Neural progenitor cell (in vitro differentiated cells): ENCODE data around the gene YTHDC1. TPM values are rescaled to one million over a fixed set of nuclear protein-coding genes. Genes with fewer than 3 reads are reported as not detected.

Source experiments
- DNase-seq: peaks from one replicate; pipeline ENCODE4 v3.0.0-alpha.2; 2016; ENCODE audit warnings: low spot score
- H2AFZ ChIP-seq: fragments of 200-600 bp; sonication (generic); replicated peaks from 2 replicates; pipeline ENCODE4 v1.6.1; 2016; ENCODE audit warnings: antibody characterized with exemption
- H3F3A ChIP-seq: fragments of 200-600 bp; sonication (generic); 2 replicates; pipeline ENCODE4 v1.6.1; 2016; ENCODE audit warnings: antibody characterized with exemption, low read depth
- H3K27ac ChIP-seq: fragments of 200-600 bp; sonication (generic); 2 replicates; pipeline ENCODE4 v1.5.1; 2016; ENCODE audit warnings: mild to moderate bottlenecking
- H3K27me3 ChIP-seq: fragments of 200-600 bp; sonication (generic); 2 replicates; pipeline ENCODE4 v1.6.1; 2016; ENCODE audit warnings: mild to moderate bottlenecking, moderate library complexity
- H3K36me3 ChIP-seq: fragments of 200-600 bp; sonication (generic); 2 replicates; pipeline ENCODE4 v1.5.1; 2016
- H3K4me1 ChIP-seq: fragments of 200-600 bp; sonication (generic); 2 replicates; pipeline ENCODE4 v1.6.1; 2016; ENCODE audit warnings: mixed run types
- H3K4me2 ChIP-seq: fragments of 200-600 bp; sonication (generic); 2 replicates; pipeline ENCODE4 v1.6.1; 2016
- H3K4me3 ChIP-seq: fragments of 200-600 bp; sonication (generic); 2 replicates; pipeline ENCODE4 v1.5.1; 2016
- H3K79me2 ChIP-seq: fragments of 200-600 bp; sonication (generic); 2 replicates; pipeline ENCODE4 v1.6.1; 2016; ENCODE audit warnings: low read depth
- H3K9ac ChIP-seq: fragments of 200-600 bp; sonication (generic); 2 replicates; pipeline ENCODE4 v1.6.1; 2016
- H3K9me3 ChIP-seq: fragments of 200-600 bp; sonication (generic); 2 replicates; pipeline ENCODE4 v1.5.1; 2016; ENCODE audit warnings: low read depth
- H4K20me1 ChIP-seq: fragments of 200-600 bp; sonication (generic); 2 replicates; pipeline ENCODE4 v1.6.1; 2016; ENCODE audit warnings: low read depth
- H3K27ac Mint-ChIP-seq: 3 replicates; pipeline ENCODE4 v1.8.0; 2021; ENCODE audit warnings: mixed read lengths
- H3K27me3 Mint-ChIP-seq: 2 replicates; pipeline ENCODE4 v1.8.0; 2022; ENCODE audit warnings: low read depth, mild to moderate bottlenecking, inconsistent platforms, moderate library complexity, mixed read lengths; ENCODE audit not compliant: insufficient read depth
- H3K36me3 Mint-ChIP-seq: 3 replicates; pipeline ENCODE4 v1.8.0; 2021; ENCODE audit warnings: mixed read lengths
- H3K4me1 Mint-ChIP-seq: 3 replicates; pipeline ENCODE4 v1.8.0; 2021; ENCODE audit warnings: mixed read lengths
- H3K4me3 Mint-ChIP-seq: 3 replicates; pipeline ENCODE4 v1.8.0; 2021; ENCODE audit warnings: mild to moderate bottlenecking, moderate library complexity, mixed read lengths
- H3K9me3 Mint-ChIP-seq: 3 replicates; pipeline ENCODE4 v1.8.0; 2020; ENCODE audit warnings: mixed read lengths
- EZH2 ChIP-seq: fragments of 200-600 bp; sonication (generic); IDR thresholded peaks from 2 replicates; pipeline ENCODE4 v1.6.1; 2017; ENCODE audit warnings: antibody characterized with exemption, mild to moderate bottlenecking, moderate library complexity
- EZH2phosphoT487 ChIP-seq: fragments of 200-600 bp; sonication (generic); IDR thresholded peaks from 2 replicates; pipeline ENCODE4 v1.6.1; 2017; ENCODE audit warnings: antibody characterized with exemption
- total RNA-seq: library from RNA; depleted of rRNA; stranded (reverse); fragments of >200 nt; gene quantifications from 2 replicates; pipeline ENCODE4 v1.2.3, GENCODE V29; 2015; ENCODE audit warnings: low replicate concordance
- TF ChIP-seq, protein P1 (sequence below): fragments of 200-600 bp; sonication (generic); IDR thresholded peaks from 2 replicates; pipeline ENCODE4 v1.5.1; 2017; ENCODE audit warnings: antibody characterized with exemption, mild to moderate bottlenecking

The YTHDC1 gene
- total RNA-seq, 1 donor from 2014 or later: 108 TPM

DNA sequence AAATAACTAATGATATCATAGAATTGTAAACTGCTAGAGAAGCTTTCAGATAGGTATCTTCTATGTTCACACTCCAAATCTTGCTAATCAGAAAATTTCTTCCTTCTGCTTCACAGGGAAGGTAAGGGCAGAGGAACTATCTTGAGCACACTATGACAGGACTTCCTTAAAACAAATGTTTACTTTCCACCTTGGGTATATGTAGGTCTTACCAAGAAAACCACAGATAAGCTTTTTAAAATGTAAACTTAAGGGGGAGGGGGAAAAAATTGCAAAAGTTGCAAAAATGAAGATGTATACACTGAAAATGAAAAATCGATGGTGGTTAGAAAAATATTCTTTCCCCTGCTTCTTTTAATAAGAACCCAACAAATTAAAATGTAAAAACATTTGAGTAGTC lies 30.9 kb downstream of the YTHDC1 start:
- no peak overlapping the region for H3K4me3 Mint-ChIP-seq
- Histone ChIP-seq H3K27ac (no peak overlapping the region), H4K20me1 (peaks cover 4% of the 10 kb centered on the region), H3K36me3 (peaks cover 69% of the 10 kb centered on the region), H3K9ac (no peak overlapping the region), H3K79me2 (peaks cover 5% of the 10 kb centered on the region), H3F3A (no peaks in the 10 kb centered on the region), H2AFZ (no peak overlapping the region), H3K9me3 (no peaks in the 10 kb centered on the region), H3K4me3 (no peak overlapping the region), H3K4me2 (no peak overlapping the region), H3K27me3 (no peaks in the 10 kb centered on the region), H3K4me1 (no peaks in the 10 kb centered on the region)
- no peak for DNase-seq
- no peak for TF ChIP-seq EZH2phosphoT487
- TF ChIP-seq, protein P1, sequence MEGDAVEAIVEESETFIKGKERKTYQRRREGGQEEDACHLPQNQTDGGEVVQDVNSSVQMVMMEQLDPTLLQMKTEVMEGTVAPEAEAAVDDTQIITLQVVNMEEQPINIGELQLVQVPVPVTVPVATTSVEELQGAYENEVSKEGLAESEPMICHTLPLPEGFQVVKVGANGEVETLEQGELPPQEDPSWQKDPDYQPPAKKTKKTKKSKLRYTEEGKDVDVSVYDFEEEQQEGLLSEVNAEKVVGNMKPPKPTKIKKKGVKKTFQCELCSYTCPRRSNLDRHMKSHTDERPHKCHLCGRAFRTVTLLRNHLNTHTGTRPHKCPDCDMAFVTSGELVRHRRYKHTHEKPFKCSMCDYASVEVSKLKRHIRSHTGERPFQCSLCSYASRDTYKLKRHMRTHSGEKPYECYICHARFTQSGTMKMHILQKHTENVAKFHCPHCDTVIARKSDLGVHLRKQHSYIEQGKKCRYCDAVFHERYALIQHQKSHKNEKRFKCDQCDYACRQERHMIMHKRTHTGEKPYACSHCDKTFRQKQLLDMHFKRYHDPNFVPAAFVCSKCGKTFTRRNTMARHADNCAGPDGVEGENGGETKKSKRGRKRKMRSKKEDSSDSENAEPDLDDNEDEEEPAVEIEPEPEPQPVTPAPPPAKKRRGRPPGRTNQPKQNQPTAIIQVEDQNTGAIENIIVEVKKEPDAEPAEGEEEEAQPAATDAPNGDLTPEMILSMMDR: no peak
- no peak for TF ChIP-seq EZH2
- peaks cover 27% of the 10 kb centered on the region for H3K36me3 Mint-ChIP-seq
- H3K4me1 Mint-ChIP-seq: no peaks in the 10 kb centered on the region
- no peak overlapping the region for H3K27ac Mint-ChIP-seq
- peaks cover 2% of the 10 kb centered on the region for H3K27me3 Mint-ChIP-seq
- H3K9me3 Mint-ChIP-seq: no peaks in the 10 kb centered on the region

DNA sequence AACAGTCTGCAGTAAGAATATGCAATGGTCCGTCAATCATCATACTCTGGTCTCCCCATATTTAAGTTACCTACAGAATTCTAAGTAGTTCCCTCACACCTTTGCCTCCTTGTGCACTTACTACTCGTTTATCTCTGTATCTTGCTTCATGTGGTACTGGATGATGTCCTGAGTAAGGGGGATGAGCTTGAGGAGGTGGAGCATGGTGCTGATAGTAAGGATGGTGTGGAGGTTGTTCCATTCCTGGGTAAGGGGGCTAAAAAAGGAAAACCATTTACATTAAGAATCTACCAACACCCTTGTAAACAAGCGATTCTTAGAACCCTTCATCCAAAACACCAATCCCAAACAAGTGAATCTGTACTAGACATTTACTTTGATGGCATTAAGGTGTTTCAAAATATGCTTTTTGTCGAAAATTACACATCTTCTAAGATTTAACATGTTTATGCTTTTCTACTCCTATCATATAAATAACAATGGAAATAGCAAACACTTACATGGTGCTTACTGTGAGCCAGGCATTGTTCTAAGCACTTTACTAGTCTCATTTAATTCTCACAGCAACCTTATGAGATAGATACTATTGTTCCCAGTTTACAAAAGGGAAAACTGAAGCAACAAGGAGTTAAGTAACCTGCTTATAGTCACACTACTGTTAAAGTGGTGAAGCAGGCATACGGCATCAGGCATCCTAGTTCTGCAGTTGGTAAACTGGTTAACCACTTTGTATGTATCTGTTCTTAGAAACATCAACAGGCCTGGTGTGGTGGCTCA lies 33.5 kb downstream of the YTHDC1 start:
- no peaks in the 10 kb centered on the region for H3K9me3 Mint-ChIP-seq
- Histone ChIP-seq H3K4me3 (no peak overlapping the region), H2AFZ (no peak overlapping the region), H3K4me1 (no peaks in the 10 kb centered on the region), H3K79me2 (no peaks in the 10 kb centered on the region), H4K20me1 (peaks cover 5% of the 10 kb centered on the region), H3K27me3 (no peaks in the 10 kb centered on the region), H3K27ac (no peak overlapping the region), H3K9me3 (no peaks in the 10 kb centered on the region), H3K9ac (no peak overlapping the region), H3F3A (peaks cover 11% of the 10 kb centered on the region), H3K4me2 (no peak overlapping the region), H3K36me3 (peaks cover 70% of the 10 kb centered on the region)
- H3K36me3 Mint-ChIP-seq: peaks cover 29% of the 10 kb centered on the region
- H3K4me3 Mint-ChIP-seq: no peak overlapping the region
- DNase-seq: no peak
- TF ChIP-seq, protein P1: no peak
- TF ChIP-seq EZH2 (no peak), EZH2phosphoT487 (no peak)
- no peaks in the 10 kb centered on the region for H3K4me1 Mint-ChIP-seq
- H3K27ac Mint-ChIP-seq: no peak overlapping the region
- H3K27me3 Mint-ChIP-seq: peaks cover 2% of the 10 kb centered on the region

DNA sequence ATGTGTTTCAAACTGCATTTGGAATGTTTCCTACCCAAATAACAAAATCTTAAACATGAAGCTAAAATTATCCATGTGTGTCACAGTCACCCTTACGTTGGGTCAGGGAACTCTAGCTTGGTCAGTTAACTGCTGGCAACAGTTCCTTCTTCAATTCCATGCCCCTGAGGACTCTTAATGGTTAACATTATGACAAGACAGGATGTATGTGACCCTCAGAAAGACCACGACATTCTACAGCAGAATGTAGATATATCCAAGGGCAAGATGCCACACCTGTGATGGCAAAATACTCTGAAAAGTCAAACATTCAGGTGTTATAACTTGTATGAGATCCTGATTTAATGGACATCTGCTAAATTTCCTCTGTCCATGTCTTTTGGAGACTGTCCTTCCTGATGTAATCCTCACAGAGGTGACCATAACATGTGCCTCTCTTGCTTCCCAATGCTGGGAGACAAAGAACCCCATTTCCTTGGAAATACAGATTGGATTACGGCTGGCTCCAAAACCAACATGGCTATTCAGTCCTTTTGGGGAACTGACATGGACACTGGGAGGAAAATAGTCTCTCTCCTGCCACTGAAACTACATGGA lies 39.1 kb downstream of the YTHDC1 start:
- no peaks in the 10 kb centered on the region for H3K27me3 ChIP-seq
- no peaks in the 10 kb centered on the region for H3K4me1 ChIP-seq
- H4K20me1 ChIP-seq: peaks cover 2% of the 10 kb centered on the region
- no peaks in the 10 kb centered on the region for H3K4me1 Mint-ChIP-seq
- no peak overlapping the region for H3K9ac ChIP-seq
- no peak for DNase-seq
- H3K27ac Mint-ChIP-seq: no peak overlapping the region
- H3K9me3 Mint-ChIP-seq: peaks cover 2% of the 10 kb centered on the region
- H2AFZ ChIP-seq: no peak overlapping the region
- no peak overlapping the region for H3K4me3 ChIP-seq
- peaks cover 35% of the 10 kb centered on the region for H3K36me3 ChIP-seq
- H3K79me2 ChIP-seq: no peaks in the 10 kb centered on the region
- H3K9me3 ChIP-seq: no peaks in the 10 kb centered on the region
- peaks cover 18% of the 10 kb centered on the region for H3K36me3 Mint-ChIP-seq
- H3K27ac ChIP-seq: no peak overlapping the region
- peaks cover 11% of the 10 kb centered on the region for H3F3A ChIP-seq
- no peak overlapping the region for H3K4me2 ChIP-seq
- TF ChIP-seq, protein P1: no peak
- no peak for TF ChIP-seq EZH2phosphoT487
- TF ChIP-seq EZH2: no peak
- H3K27me3 Mint-ChIP-seq: peaks cover 2% of the 10 kb centered on the region
- no peak overlapping the region for H3K4me3 Mint-ChIP-seq
